Superior temporal gyrus (tissue), 1 donor: ENCODE data around the gene SLC6A11.

Source experiments
- DNase-seq: peaks from one replicate; pipeline ENCODE4 v3.0.0-alpha.2; 2016; ENCODE audit errors: extremely low spot score

The SLC6A11 gene

GRCh38 chr3:10839167-10839566 is 23.1 kb downstream of the SLC6A11 start:
- no peak for DNase-seq

DNA sequence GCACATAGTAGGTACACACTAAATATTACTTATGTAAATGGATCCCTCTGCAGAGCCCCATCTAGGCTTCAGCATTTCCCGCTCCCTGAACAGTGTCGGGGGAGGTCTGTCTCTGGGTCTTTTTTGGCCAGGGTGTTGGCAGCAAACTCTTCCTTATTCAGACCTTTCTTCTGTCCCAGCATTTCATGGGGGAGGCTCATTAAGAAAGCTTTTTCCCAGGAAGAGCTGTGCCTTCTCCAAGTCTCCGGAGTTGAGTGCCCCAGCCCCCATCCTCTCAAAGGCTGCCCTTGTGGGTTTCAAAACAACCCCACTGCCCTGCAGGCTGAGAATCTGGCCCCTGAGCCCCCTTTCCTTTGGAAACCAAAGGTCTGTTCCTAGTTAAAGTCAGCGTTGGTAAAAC is 25.1 kb downstream of the SLC6A11 start:
- no peak for DNase-seq

- no peak for DNase-seq
Observed at GRCh38 chr3:10843378-10843777, 27.4 kb downstream of the SLC6A11 start.

- DNase-seq = peak; percentile 73
Observed at GRCh38 chr3:10845001-10845761, 29.2 kb downstream of the SLC6A11 start.

DNA sequence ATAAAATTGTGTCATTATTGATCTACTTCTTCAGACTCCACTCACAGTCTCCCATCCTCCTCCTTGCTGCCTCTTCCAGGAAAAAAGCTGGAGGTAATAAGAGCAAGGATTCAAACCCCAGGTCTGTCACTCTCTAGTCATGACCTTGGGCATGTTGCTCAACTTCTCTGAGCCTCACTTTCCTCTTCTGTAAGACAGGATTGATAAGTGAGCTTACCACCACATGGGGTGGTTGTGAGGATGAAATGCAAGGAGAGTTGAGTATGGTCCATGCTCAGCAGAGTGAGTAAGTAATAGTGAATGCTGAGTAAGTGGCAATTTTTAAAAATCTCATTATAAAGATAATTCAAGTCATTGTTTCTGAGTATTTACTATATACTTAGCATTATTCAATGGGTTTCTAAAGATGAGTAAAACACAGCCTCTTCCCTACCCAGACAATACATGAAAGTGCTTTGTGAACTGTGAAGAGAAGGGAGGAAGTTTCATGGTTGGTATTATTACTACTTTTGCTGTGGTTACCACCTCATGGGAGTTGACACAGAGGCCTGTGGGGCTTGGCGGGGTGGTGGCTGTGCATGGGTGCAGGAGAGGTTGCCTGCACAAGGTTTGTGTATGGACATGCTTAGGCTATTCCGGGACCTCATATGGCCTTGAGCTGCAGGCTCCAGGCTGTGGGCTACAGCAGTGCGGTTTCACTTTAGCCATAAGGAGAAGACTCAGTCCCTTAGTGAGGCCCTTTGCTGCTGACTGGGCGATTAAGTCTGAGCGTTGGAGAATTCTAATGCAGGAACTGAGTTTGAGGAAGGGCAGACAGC is 30.0 kb downstream of the SLC6A11 start:
- DNase-seq = peak; percentile 16

DNA sequence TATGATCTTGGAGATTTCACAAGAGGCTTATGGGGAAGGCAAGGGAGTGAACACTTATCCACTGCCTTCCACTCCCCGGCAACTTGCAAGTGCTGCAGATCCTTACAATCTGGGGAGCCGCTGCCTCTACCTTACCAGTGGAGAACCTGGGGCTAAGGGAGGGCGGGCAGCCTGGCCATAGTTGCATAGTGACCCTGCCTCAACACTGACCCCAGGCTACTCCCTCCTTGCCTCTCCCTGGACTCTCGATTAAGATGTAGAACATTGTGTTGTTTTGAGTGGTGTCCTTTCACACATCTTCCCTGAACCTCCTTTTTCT is 30.6 kb downstream of the SLC6A11 start:
- DNase-seq = no peak

DNA sequence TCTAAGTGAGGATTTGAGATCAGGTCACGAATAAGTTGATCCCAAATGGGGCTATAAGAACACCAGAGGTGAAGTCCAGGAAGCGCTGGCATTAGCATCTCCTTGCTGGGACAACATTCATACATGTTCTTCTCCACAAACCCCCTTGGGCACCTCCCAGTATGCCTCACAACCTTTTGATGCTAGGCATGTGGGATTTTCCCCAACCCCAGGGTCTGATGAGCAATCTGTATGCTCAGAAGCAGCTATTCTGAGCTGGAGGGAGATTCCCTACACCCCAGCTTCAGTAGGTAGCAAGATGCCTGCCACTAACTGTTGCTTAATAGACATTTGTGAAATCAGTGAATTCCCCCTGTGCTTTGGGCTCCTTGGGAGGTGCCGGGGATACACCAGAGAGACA is 32.2 kb downstream of the SLC6A11 start:
- no peak for DNase-seq

GRCh38 chr3:10852066-10852808 is 36.2 kb downstream of the SLC6A11 start:
- DNase-seq = no peak

- no peak for DNase-seq
Observed at GRCh38 chr3:10855083-10855870, 39.2 kb downstream of the SLC6A11 start.

- DNase-seq = no peak
Observed at GRCh38 chr3:10855871-10856662, 40.0 kb downstream of the SLC6A11 start.

DNA sequence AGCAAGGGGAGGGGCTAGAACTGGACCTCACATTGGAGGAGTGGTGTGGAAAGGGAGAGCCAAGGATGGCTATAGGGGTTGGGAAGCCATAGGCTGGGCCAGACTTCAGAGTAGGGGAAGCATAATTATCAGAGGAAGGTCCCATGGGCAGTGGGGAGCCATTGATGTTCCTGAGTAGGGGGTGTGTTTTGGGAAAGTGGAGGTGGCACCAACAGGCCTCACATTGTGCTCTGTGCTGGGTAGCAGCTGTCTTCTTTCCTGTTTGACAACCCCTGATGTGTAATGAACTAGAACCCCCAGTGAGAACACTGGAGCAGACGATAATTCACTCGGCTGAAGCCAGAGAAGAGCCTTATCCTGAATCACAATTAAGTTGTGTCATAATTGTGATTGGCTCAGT is 41.2 kb downstream of the SLC6A11 start:
- DNase-seq = no peak

DNA sequence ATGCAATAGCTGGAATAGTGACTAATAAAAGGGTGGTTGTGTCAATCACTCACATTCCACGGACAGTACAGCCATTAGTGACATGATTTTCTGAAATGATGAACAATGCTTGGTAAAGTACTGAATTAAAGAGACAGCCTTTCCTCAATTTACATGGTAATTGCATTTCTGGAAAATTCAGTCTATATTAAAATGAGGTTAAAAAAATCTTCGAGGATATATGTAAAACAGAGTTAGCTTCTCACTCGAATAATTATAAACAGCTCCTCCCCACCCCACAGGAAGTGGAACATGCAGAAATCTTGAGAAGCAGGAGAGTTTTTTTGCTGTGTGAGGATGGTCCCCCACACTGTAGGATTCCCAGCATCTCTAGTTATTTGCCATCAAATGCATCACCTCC is 42.1 kb downstream of the SLC6A11 start:
- no peak for DNase-seq

DNA sequence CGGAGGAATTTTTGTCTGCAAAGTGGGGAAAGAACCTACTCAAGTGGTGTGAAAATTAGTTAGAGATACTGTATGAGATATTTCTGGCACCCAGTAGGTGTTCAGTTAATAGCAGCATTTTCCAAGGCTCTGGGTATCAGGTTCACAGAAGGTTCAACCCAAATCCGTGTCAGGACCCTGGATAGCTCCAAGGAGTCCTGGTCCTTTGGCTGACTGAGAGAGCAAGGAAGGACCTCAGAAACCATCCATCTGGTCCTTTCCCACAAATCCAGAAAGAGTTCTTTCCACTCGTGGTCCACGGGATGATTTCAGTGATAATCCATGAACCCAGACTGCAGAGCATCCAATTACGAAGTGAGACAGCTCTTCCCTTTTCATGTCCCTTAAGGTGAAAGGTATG is 51.4 kb downstream of the SLC6A11 start:
- DNase-seq = no peak

DNA sequence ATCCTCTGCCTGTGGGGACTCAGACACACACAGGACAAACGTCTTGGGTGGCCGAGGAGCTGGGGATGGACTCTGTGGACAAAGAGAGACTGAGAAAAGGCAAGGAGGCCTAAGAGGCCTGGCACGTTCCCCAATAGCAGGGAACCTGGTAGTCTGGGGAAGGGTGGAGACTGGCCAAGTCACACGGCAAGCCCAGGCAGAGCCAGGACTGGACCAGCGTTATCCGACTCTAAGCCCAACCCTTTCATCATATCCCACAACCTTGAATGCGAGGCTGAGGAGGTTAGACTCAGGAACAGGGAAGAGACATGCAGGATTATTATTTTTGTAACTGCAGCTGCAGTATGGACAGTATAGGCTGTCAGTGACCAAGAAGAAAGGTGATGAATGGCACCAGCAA is 53.4 kb downstream of the SLC6A11 start:
- no peak for DNase-seq

DNA sequence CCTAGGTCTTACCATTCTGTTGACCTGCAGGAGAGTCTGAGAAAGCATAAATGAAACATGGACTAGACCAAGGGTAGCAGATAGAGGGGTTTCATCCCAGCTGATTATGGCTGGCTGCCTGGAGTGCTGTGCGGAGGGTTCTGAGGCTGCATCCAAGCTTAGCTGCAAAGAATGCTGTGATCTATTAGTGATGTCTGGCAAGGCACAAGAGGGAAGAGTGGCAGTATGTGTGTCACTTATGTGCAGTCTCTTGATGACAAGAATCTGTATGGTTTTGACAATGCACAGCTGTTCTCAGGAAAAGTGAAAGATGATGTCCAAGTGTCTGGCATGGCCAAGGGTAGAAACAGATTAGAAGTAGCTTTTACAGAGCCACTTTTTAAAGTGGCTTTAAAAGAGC is 54.3 kb downstream of the SLC6A11 start:
- no peak for DNase-seq

DNA sequence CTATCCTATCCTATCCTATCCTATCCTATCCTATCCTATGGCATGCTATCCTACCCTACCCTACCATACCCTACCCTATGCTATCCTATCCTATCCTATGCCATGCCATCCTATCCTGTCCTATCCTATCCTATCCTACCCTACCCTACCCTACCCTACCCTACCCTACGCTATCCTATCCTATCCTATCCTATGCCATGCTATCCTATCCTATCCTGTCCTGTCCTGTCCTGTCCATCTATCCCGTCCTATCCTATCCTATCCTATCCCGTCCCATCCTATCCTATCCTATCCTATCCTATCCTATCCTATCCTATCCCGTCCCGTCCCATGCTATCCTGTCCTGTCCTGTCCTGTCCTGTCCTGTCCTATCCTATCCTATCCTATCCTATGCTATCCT is 57.4 kb downstream of the SLC6A11 start:
- no peak for DNase-seq

DNA sequence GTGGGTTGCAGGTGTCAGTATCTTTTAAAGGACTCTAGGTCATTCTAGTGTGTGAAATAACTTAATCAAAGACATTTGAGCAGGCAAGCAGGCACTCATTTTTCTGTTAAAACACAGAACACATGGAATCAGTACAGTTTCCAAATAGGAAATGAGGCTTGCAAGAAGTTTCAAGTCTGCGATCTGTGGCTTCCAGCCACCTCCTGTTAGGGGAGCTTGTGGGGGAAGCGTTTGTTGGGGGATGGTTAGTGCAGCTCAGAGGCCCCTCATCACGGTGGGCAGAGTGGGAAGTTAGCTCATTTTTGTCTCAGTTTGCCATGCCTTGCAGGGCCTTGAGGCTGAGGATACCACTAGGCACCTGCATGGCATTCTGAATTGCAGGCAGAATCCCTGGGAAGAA is 59.9 kb downstream of the SLC6A11 start:
- DNase-seq = no peak

- no peak for DNase-seq
Observed at GRCh38 chr3:10876661-10877060, 60.6 kb downstream of the SLC6A11 start.

GRCh38 chr3:10882851-10883250 is 66.8 kb downstream of the SLC6A11 start:
- no peak for DNase-seq

GRCh38 chr3:10883478-10884234 is 67.6 kb downstream of the SLC6A11 start:
- DNase-seq = peak; percentile 47
